ENCODE data around the gene ARIH2.
"Not testable (repeated sequence)": the region's sequence is repeated elsewhere in the genome, so short reads cannot be mapped to it uniquely, and the experiment has no call there.

Gene ARIH2

GRCh38 chr3:48918388-48919214, at the start of gene ARIH2:
Gene ARIH2, plus strand, starts transcription at chr3:48918842. Its CDS starts 8,717 bp downstream, at chr3:48927559.
- peak; percentile 34 to 93 (median 86) for DNase-seq

GRCh38 chr3:48877671-48878070, 41.0 kb upstream of the ARIH2 start:
- peak in 15 of 56 donors; percentile 2 to 56 (median 13) for DNase-seq

GRCh38 chr3:48879307-48879993, 39.2 kb upstream of the ARIH2 start:
- no peak for DNase-seq

GRCh38 chr3:48879994-48880377, 38.7 kb upstream of the ARIH2 start:
- DNase-seq, result no peak

- no peak for DNase-seq
Observed at GRCh38 chr3:48881006-48881405, 37.6 kb upstream of the ARIH2 start.

GRCh38 chr3:48881652-48882114, 37.0 kb upstream of the ARIH2 start:
- no peak for DNase-seq

GRCh38 chr3:48885753-48886152, 32.9 kb upstream of the ARIH2 start:
- no peak for DNase-seq

- DNase-seq, result no peak
Observed at GRCh38 chr3:48891606-48892005, 27.0 kb upstream of the ARIH2 start.

GRCh38 chr3:48894516-48894915, 24.1 kb upstream of the ARIH2 start:
- DNase-seq, result no peak

GRCh38 chr3:48896936-48897335, 21.7 kb upstream of the ARIH2 start:
- no peak for DNase-seq

- DNase-seq, result no peak
Observed at GRCh38 chr3:48897460-48898376, 20.9 kb upstream of the ARIH2 start.

- peak in 50 of 56 donors; percentile 11 to 87 (median 52) for DNase-seq
Observed at GRCh38 chr3:48898383-48899234, 20.0 kb upstream of the ARIH2 start, which contains the start of gene SLC25A20. Gene SLC25A20, minus strand, starts transcription at chr3:48898882. Its CDS starts 88 bp downstream, at chr3:48898794.

GRCh38 chr3:48899273-48899672, 19.4 kb upstream of the ARIH2 start:
- DNase-seq, result no peak

- DNase-seq, result not testable (repeated sequence)
Observed at GRCh38 chr3:48907026-48907425, 11.6 kb upstream of the ARIH2 start.

- no peak for DNase-seq
Observed at GRCh38 chr3:48915296-48915695, 3.3 kb upstream of the ARIH2 start.

- peak in 10 of 56 donors; percentile 2 to 64 (median 50) for DNase-seq
Observed at GRCh38 chr3:48919215-48920138, 835 bp downstream of the ARIH2 start.

GRCh38 chr3:48926425-48927392, 8.1 kb downstream of the ARIH2 start:
- no peak for DNase-seq

- DNase-seq, result no peak
Observed at GRCh38 chr3:48927928-48928327, 9.3 kb downstream of the ARIH2 start.
